Lung (tissue), 12 donors: ENCODE measurements around the gene ZFP64. TPM values are rescaled to one million over a fixed set of nuclear protein-coding genes. Genes with fewer than 3 reads are reported as not detected.
A peak's percentile ranks its signal among the peaks of the same experiment; 100 is the strongest.

Source experiments
- ATAC-seq: fragments of 200-7000 bp; cut with Tn5 transposase; one replicate; pipeline ENCODE4 v1.9.1; 2020; ENCODE audit warnings: moderate number of reproducible peaks; ENCODE audit not compliant: insufficient read depth, low FRiP score
- DNase-seq, 3 donors: peaks; one replicate each; pipeline ENCODE4 v3.0.0-alpha.2; 2013 to 2017
- H3K27ac ChIP-seq, 2 donors: one replicate each; pipeline ENCODE4 v1.5.1; 2013; ENCODE audit warnings: mild to moderate bottlenecking in 2 of 2, moderate library complexity in 2 of 2, control low read depth in 1 of 2, inconsistent platforms in 1 of 2, low read depth in 1 of 2, low read length in 1 of 2
- H3K27me3 ChIP-seq, 3 donors: one replicate each; pipeline ENCODE4 v1.5.1; 2013; ENCODE audit warnings: low read length in 2 of 3; ENCODE audit not compliant: control insufficient read depth in 3 of 3, insufficient read depth in 3 of 3
- H3K36me3 ChIP-seq, 4 donors: one replicate each; pipeline ENCODE4 v1.5.1; 2013; ENCODE audit warnings: low read length in 4 of 4, mild to moderate bottlenecking in 1 of 4, moderate library complexity in 1 of 4; ENCODE audit not compliant: control insufficient read depth in 4 of 4, insufficient read depth in 4 of 4
- H3K4me1 ChIP-seq, 5 donors: one replicate each; pipeline ENCODE4 v1.5.1; 2013; ENCODE audit warnings: low read length in 5 of 5, mild to moderate bottlenecking in 2 of 5, moderate library complexity in 1 of 5; ENCODE audit not compliant: control insufficient read depth in 5 of 5, insufficient read depth in 5 of 5
- H3K4me3 ChIP-seq: one replicate; pipeline ENCODE4 v1.5.1; 2013; ENCODE audit warnings: mild to moderate bottlenecking, control low read depth, moderate library complexity
- H3K9ac ChIP-seq, 2 donors: one replicate each; pipeline ENCODE4 v1.5.1; 2013; ENCODE audit warnings: low read length in 2 of 2, control low read depth in 1 of 2; ENCODE audit not compliant: insufficient read depth in 1 of 2
- H3K9me3 ChIP-seq, 4 donors: one replicate each; pipeline ENCODE4 v1.5.1; 2013; ENCODE audit warnings: low read length in 3 of 4, mild to moderate bottlenecking in 1 of 4, moderate library complexity in 1 of 4; ENCODE audit not compliant: control insufficient read depth in 4 of 4, insufficient read depth in 3 of 4
- WGBS, 2 donors: extraction: QIAGEN DNeasy Blood & Tissue Kit; methylation state at CpG; one replicate each; pipeline ENCODE4 v1.1.7; 2013; 5-methylcytosine and 5-hydroxymethylcytosine counted together
- polyA plus RNA-seq, 2 donors: library from polyadenylated mRNA; stranded (reverse); fragments of 200-250 nt; gene quantifications; one replicate each; pipeline ENCODE4 v1.2.1, GENCODE V29; 2013
- total RNA-seq, 2 donors: library from RNA; depleted of rRNA in 1 of 2; stranded (reverse); fragments of >200 nt in 1 of 2; gene quantifications; one replicate each; pipeline ENCODE4 v1.2.1, GENCODE V29; 2014 to 2021
- TF ChIP-seq, protein P1 (sequence below): IDR thresholded peaks from 2 replicates; pipeline ENCODE4 v1.5.1; 2012; ENCODE audit warnings: mild to moderate bottlenecking; ENCODE audit errors: control extremely low read depth, extremely low read depth
- donor health status: control.
- donor health status: control.
- donor health status: Bipolar disorder and iron deficiency.
- donor health status: healthy.
- donor health status: DM: yes; HTN: yes; CAD: no.

Gene ZFP64
- total and polyA plus RNA-seq, 4 donors, result 3.1 to 11.5 (median 7.4) TPM

DNA sequence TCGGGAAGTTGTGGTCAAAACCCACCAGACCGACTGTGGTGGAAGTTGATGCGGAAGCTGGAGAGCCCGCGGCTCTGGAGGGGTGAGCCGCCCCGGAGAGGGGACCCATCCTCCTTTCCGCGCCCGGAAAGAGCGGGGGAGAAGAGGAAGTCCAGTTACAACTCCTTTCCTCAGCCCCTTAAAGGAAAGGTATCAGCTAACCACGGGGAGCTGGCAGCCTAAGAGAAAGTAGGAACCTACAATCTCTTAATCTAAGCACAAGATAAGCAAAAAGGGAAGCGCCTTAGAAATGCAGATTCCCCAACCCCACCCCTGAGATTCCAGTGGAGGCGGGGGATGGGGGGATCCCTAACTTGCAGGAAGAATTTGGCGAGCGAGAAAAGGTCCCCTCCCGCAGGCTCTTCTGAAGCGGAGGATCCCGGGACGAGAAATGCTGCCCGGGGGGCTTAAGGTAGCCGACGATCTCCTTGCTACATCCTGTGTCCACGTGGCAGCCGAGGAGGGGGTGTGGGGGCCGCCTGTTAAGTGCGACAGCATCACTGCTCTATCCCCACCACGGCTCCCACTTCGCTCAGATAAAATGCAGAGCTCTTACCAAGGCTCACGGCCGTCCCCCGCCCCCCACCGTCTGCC lies 87.5 kb downstream of the ZFP64 start:
- Histone ChIP-seq H3K9me3 (no peaks in the 10 kb centered on the region), H3K27ac (no peak overlapping the region), H3K4me1 (peaks cover 3 to 31% (median 7%) of the 10 kb centered on the region in 5 donors), H3K4me3 (no peak overlapping the region), H3K36me3 (no peaks in the 10 kb centered on the region), H3K27me3 (peaks cover 6 to 28% (median 11%) of the 10 kb centered on the region in 3 donors), H3K9ac (no peak overlapping the region)
- ATAC-seq (no peak), DNase-seq (peak; percentile 31 to 41 (median 40))
- 2% methylated on average over 32 to 33 of the region's 33 CpGs for WGBS, 2 donors
- TF ChIP-seq, protein P1, sequence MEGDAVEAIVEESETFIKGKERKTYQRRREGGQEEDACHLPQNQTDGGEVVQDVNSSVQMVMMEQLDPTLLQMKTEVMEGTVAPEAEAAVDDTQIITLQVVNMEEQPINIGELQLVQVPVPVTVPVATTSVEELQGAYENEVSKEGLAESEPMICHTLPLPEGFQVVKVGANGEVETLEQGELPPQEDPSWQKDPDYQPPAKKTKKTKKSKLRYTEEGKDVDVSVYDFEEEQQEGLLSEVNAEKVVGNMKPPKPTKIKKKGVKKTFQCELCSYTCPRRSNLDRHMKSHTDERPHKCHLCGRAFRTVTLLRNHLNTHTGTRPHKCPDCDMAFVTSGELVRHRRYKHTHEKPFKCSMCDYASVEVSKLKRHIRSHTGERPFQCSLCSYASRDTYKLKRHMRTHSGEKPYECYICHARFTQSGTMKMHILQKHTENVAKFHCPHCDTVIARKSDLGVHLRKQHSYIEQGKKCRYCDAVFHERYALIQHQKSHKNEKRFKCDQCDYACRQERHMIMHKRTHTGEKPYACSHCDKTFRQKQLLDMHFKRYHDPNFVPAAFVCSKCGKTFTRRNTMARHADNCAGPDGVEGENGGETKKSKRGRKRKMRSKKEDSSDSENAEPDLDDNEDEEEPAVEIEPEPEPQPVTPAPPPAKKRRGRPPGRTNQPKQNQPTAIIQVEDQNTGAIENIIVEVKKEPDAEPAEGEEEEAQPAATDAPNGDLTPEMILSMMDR, result no peak

DNA sequence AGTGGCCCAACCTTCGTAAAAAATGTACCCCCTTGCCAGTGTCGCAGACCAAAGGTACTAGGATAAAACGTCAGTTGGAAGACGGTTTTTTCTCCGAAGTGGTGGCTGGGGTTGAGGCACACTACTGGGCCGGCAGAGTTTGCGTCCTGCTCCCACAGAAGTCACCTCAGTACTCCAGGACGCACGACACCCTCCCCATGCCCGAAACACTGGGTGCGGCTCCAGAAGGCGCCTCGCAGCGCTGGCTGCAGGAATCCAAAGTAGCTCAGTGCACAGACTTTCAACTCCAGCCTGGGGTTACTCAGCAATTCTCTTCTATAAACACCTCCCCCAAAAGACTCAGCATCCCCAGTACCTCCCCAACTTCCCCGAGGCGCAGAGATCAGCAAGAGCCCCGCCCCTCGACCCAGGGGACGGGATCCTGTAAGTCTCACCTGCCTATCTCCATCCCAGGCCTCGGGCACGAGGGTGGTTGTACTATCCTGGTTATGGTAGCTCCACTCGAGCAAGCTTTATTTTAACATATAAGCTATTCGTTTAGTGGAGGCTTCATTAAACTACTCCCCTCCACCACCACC lies 88.2 kb downstream of the ZFP64 start:
- H3K27ac ChIP-seq, result no peak overlapping the region
- WGBS, 2 donors, result 14 to 34% methylated on average over 23 of the region's 23 CpGs
- peaks cover 3 to 31% (median 7%) of the 10 kb centered on the region in 5 donors for H3K4me1 ChIP-seq
- no peaks in the 10 kb centered on the region for H3K36me3 ChIP-seq
- H3K27me3 ChIP-seq, result peaks cover 6 to 28% (median 11%) of the 10 kb centered on the region in 3 donors
- DNase-seq (peak in 1 of 3 donors; percentile 16), ATAC-seq (no peak)
- TF ChIP-seq, protein P1, result no peak
- H3K9me3 ChIP-seq, result no peaks in the 10 kb centered on the region
- H3K4me3 ChIP-seq, result no peak overlapping the region
- no peak overlapping the region for H3K9ac ChIP-seq

DNA sequence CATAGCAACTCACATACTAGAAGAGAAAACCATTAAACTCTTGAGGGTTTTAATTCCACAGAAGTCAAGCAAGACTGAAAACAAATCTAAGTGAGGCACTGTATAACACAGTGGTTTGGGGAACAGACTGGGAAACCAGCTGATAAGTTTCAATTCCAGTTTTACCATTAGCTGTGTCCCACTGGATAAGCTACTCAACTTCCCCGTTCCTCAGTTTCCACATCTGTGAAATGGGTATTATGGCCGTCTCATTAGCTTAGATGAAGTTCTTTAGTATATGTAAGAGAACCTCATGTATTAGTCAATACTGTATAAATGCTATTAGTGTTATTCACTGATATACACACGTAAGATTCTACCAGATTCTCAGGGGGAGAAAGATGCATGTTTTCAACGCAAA lies 89.0 kb downstream of the ZFP64 start:
- H3K27me3 ChIP-seq, result peaks cover 6 to 28% (median 11%) of the 10 kb centered on the region in 3 donors

More for the DNA sequence above, 89.0 kb downstream of the ZFP64 start:
- peaks cover 3 to 31% (median 7%) of the 10 kb centered on the region in 5 donors for H3K4me1 ChIP-seq
- H3K36me3 ChIP-seq, result peaks cover 0 to 2% (median 0%) of the 10 kb centered on the region in 4 donors
- H3K4me3 ChIP-seq, result no peak overlapping the region
- H3K9me3 ChIP-seq, result no peaks in the 10 kb centered on the region
- H3K27ac ChIP-seq, result no peak overlapping the region
- TF ChIP-seq, protein P1, result no peak
- no peak overlapping the region for H3K9ac ChIP-seq
- WGBS, 2 donors, result 95% methylated on average over 4 of the region's 4 CpGs
- no peak for DNase-seq
- ATAC-seq, result no peak
